Measurements from ENCODE around the gene ELFN1.

ELFN1 gene

GRCh38 chr7:1653500-1653899 is 16.6 kb upstream of the ELFN1 start:
- TF ChIP-seq CTCF (IDR thresholded peaks at IDR 0.05; ENCODE audit: borderline replicate concordance, insufficient read depth, low read depth, low read length) = no peak
- H3K4me3 ChIP-seq (ENCODE audit: low read depth, low read length) = no peak overlapping the region

GRCh38 chr7:1654111-1654510 is 16.0 kb upstream of the ELFN1 start:
- TF ChIP-seq CTCF (IDR thresholded peaks at IDR 0.05; ENCODE audit: borderline replicate concordance, insufficient read depth, low read depth, low read length) = no peak
- H3K4me3 ChIP-seq (ENCODE audit: low read depth, low read length) = no peak overlapping the region

GRCh38 chr7:1654738-1655475 is 15.2 kb upstream of the ELFN1 start:
- no peak for TF ChIP-seq CTCF (IDR thresholded peaks at IDR 0.05; ENCODE audit: borderline replicate concordance, insufficient read depth, low read depth, low read length)
- H3K4me3 ChIP-seq (ENCODE audit: low read depth, low read length) = no peak overlapping the region

- no peak overlapping the region for H3K4me3 ChIP-seq (ENCODE audit: low read depth, low read length)
- no peak for TF ChIP-seq CTCF (IDR thresholded peaks at IDR 0.05; ENCODE audit: borderline replicate concordance, insufficient read depth, low read depth, low read length)
Measured at GRCh38 chr7:1659696-1660095, 10.4 kb upstream of the ELFN1 start.

- H3K4me3 ChIP-seq (ENCODE audit: low read depth, low read length) = no peak overlapping the region
- TF ChIP-seq CTCF (IDR thresholded peaks at IDR 0.05; ENCODE audit: borderline replicate concordance, insufficient read depth, low read depth, low read length) = no peak
Measured at GRCh38 chr7:1661461-1661860, 8.6 kb upstream of the ELFN1 start.

- no peak for TF ChIP-seq CTCF (IDR thresholded peaks at IDR 0.05; ENCODE audit: borderline replicate concordance, insufficient read depth, low read depth, low read length)
- no peak overlapping the region for H3K4me3 ChIP-seq (ENCODE audit: low read depth, low read length)
Measured at GRCh38 chr7:1662101-1662500, 8.0 kb upstream of the ELFN1 start.

- H3K4me3 ChIP-seq (ENCODE audit: low read depth, low read length) = no peak overlapping the region
- TF ChIP-seq CTCF (IDR thresholded peaks at IDR 0.05; ENCODE audit: borderline replicate concordance, insufficient read depth, low read depth, low read length) = no peak
Measured at GRCh38 chr7:1662767-1663166, 7.3 kb upstream of the ELFN1 start.
